ENCODE measurements around the gene MYO9A. TPM values are rescaled to one million over a fixed set of nuclear protein-coding genes. Genes with fewer than 3 reads are reported as not detected.

MYO9A gene
- total and polyA plus RNA-seq, 5 donors, result 4.9 to 35.8 (median 33.9) TPM

GRCh38 chr15:71780115-71780976 is 337.6 kb downstream of the MYO9A start:
- Histone ChIP-seq H3K27me3 (ENCODE audit: control insufficient read depth, insufficient read depth) (no peaks in the 10 kb centered on the region), H3K4me3 (ENCODE audit: low read length) (no peak overlapping the region), H3K9me3 (ENCODE audit: control insufficient read depth, low read length) (no peaks in the 10 kb centered on the region), H3K4me1 (ENCODE audit: control insufficient read depth, insufficient read depth, low read length) (no peaks in the 10 kb centered on the region), H3K27ac (ENCODE audit: low read length) (no peak overlapping the region)
- intact Hi-C loops (cut with DNase I), result loop anchor here in 1 of 4 donors (10.0 kb wide), 1 partner anchor 374 kb away; no protein-coding TSS in a partner anchor
- ATAC-seq (peak; percentile 62 to 64), DNase-seq (peak in 1 of 3 donors; percentile 70)
- 23% methylated on average over 13 of the region's 13 CpGs for WGBS

DNA sequence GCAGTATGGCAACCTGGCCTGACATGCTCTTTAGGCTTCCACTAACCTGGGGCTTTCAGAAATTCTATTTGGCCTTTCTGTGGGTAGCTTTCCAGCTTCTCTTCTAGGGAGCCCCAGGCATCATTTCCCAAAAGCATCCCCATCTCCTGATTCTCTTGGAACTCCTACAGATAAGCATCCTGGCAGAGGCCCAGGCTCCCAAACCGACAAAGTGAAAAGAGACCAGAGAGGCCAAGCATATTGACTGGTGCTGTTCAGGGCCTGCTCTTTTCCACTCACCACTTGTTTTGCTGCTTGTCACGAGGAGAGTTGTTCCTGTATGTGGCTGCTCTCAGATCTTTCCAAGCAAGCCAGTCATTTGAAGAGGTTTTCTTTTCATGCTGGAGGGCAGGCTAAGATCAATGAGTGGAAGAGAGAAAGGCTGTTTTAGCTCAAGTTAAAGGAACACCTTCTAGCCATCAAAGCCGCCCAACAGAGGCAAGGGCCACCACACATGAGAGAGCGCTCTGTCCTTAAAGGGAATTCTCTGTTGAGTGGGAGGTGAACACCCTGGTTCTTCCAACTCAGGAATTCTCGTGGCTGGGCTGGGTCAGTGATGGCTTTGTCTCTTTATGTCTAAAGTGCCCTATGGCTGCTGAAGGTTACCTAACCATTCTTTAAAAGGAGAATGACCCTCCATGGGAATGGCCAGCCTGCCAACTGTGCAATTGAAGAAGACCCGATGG is 338.7 kb downstream of the MYO9A start:
- H3K4me1 ChIP-seq (ENCODE audit: control insufficient read depth, insufficient read depth, low read length), result no peaks in the 10 kb centered on the region
- no peak overlapping the region for H3K27ac ChIP-seq (ENCODE audit: low read length)
- ATAC-seq (no peak), DNase-seq (no peak)
- no peak overlapping the region for H3K4me3 ChIP-seq (ENCODE audit: low read length)
- H3K27me3 ChIP-seq (ENCODE audit: control insufficient read depth, insufficient read depth), result no peaks in the 10 kb centered on the region
- H3K9me3 ChIP-seq (ENCODE audit: control insufficient read depth, low read length), result no peaks in the 10 kb centered on the region
- 79% methylated on average over 6 of the region's 6 CpGs for WGBS
- intact Hi-C loops (cut with DNase I), result no loop called here

GRCh38 chr15:71777216-71777943 is 340.6 kb downstream of the MYO9A start:
- no peaks in the 10 kb centered on the region for H3K9me3 ChIP-seq (ENCODE audit: control insufficient read depth, low read length)
- ATAC-seq (no peak), DNase-seq (no peak)
- H3K27ac ChIP-seq (ENCODE audit: low read length), result no peak overlapping the region
- 87% methylated on average over 16 of the region's 16 CpGs for WGBS
- H3K4me1 ChIP-seq (ENCODE audit: control insufficient read depth, insufficient read depth, low read length), result no peaks in the 10 kb centered on the region
- H3K4me3 ChIP-seq (ENCODE audit: low read length), result no peak overlapping the region
- H3K27me3 ChIP-seq (ENCODE audit: control insufficient read depth, insufficient read depth), result no peaks in the 10 kb centered on the region
- intact Hi-C loops (cut with DNase I), result no loop called here

GRCh38 chr15:71776304-71776703 is 341.6 kb downstream of the MYO9A start:
- no peak overlapping the region for H3K4me3 ChIP-seq (ENCODE audit: low read length)
- DNase-seq, result no peak
- no peak for ATAC-seq
- no peaks in the 10 kb centered on the region for H3K27me3 ChIP-seq (ENCODE audit: control insufficient read depth, insufficient read depth)
- 76% methylated on average over 3 of the region's 3 CpGs for WGBS
- H3K4me1 ChIP-seq (ENCODE audit: control insufficient read depth, insufficient read depth, low read length), result no peaks in the 10 kb centered on the region
- intact Hi-C loops (cut with DNase I), result no loop called here
- no peak overlapping the region for H3K27ac ChIP-seq (ENCODE audit: low read length)
- H3K9me3 ChIP-seq (ENCODE audit: control insufficient read depth, low read length), result no peaks in the 10 kb centered on the region

- intact Hi-C loops (cut with DNase I), result no loop called here
- Histone ChIP-seq H3K9me3 (ENCODE audit: control insufficient read depth, low read length) (no peaks in the 10 kb centered on the region), H3K4me1 (ENCODE audit: control insufficient read depth, insufficient read depth, low read length) (no peaks in the 10 kb centered on the region), H3K27me3 (ENCODE audit: control insufficient read depth, insufficient read depth) (no peaks in the 10 kb centered on the region), H3K4me3 (ENCODE audit: low read length) (no peak overlapping the region), H3K27ac (ENCODE audit: low read length) (no peak overlapping the region)
- DNase-seq, result no peak
- no peak for ATAC-seq
These were observed 342.1 kb downstream of the MYO9A start for GRCh38 chr15:71775856-71776255.

- intact Hi-C loops (cut with DNase I), result no loop called here
- DNase-seq (no peak), ATAC-seq (no peak)
- 59% methylated on average over 1 of the region's 1 CpG for WGBS
- H3K27ac ChIP-seq (ENCODE audit: low read length), result no peak overlapping the region
- no peaks in the 10 kb centered on the region for H3K9me3 ChIP-seq (ENCODE audit: control insufficient read depth, low read length)
- no peaks in the 10 kb centered on the region for H3K4me1 ChIP-seq (ENCODE audit: control insufficient read depth, insufficient read depth, low read length)
- no peak overlapping the region for H3K4me3 ChIP-seq (ENCODE audit: low read length)
- no peaks in the 10 kb centered on the region for H3K27me3 ChIP-seq (ENCODE audit: control insufficient read depth, insufficient read depth)
These were observed 344.6 kb downstream of the MYO9A start for GRCh38 chr15:71773206-71773859.

Other genes starting within 250 kb of the MYO9A start
- gene SENP8, start 253 bp upstream of the MYO9A start, total RNA-seq, result 1 to 10 TPM; 3.6 to 5.3 (median 4.7) TPM
- 3.6 TPM for gene SENP8, start 253 bp upstream of the MYO9A start, polyA plus RNA-seq
- gene GRAMD2A, start 79.6 kb upstream of the MYO9A start, total RNA-seq, result under 1 TPM in 3 of 4 donors, not detected in 1; 0.40 to 0.71 (median 0.48) TPM
- 0.14 TPM for gene GRAMD2A, start 79.6 kb upstream of the MYO9A start, polyA plus RNA-seq
- gene PKM, start 113.0 kb upstream of the MYO9A start, total RNA-seq, result 1,000 to 10,000 TPM in 2 of 4 donors, 100 to 1,000 TPM in 2; 822 to 1,102 (median 1,021) TPM
- gene PKM, start 113.0 kb upstream of the MYO9A start, polyA plus RNA-seq, result 840 TPM
- 10 to 100 TPM; 39.7 to 53.6 (median 45.0) TPM for gene PARP6, start 154.4 kb upstream of the MYO9A start, total RNA-seq
- 34.5 TPM for gene PARP6, start 154.4 kb upstream of the MYO9A start, polyA plus RNA-seq
- 1 to 10 TPM in 3 of 4 donors, under 1 TPM in 1; 0.42 to 2.2 (median 1.4) TPM for gene CELF6, start 202.0 kb upstream of the MYO9A start, total RNA-seq
- gene CELF6, start 202.0 kb upstream of the MYO9A start, polyA plus RNA-seq, result 1.5 TPM